Measurements from ENCODE around the gene SYT5. TPM values are rescaled to one million over a fixed set of nuclear protein-coding genes. Genes with fewer than 3 reads are reported as not detected.
"Not testable (repeated sequence)": the region's sequence is repeated elsewhere in the genome, so short reads cannot be mapped to it uniquely, and the experiment has no call there.

Gene SYT5
- total RNA-seq, 8 experiments from 2014 or later = 1.1 to 19.3 (median 8.7) TPM

DNA sequence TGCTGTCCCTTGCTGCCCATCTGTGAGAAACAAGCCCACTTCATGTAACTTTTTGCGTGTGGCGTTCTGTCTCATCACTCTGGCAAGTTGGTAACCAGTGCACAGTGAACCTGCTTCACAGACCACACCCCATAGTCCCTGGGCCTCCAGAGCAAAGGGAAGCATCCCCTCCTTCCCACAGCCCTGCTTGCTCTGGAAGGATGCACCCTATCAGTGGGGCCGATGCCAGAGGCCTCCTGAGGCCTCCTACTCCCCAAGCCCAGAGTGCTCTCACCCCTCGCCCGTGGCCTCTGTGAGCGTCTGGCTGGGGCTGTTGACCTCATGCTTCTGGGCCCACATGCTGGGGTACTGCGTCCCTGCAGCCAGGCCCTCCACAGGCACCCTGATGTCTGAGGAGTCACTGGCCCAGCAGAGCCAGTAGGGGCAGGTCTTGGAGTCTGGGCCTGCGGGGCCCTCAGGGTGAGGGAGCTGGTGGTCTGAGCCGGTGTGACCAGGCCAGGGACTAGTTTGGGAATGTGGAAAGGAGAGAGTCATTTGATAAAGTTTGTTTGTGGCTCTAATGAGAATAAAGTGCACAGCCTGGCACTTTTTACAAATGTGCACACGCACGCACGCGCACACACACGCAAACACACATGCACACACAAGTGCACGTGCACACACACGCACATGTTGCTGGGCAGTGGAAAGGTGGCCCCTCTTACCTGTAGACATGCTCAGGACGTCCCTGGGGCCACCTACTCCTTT is 43.4 kb upstream of the SYT5 start:
- WGBS, 10 experiments = 70 to 100% (median 96%) methylated on average over 1 to 10 of the region's 17 CpGs; no CpG with 5 or more reads in 6 of the 10 experiments
- in situ Hi-C loops (cut with MboI; ENCODE audit: low pct_unique_long_range_greater_than_20kb in 2 of 9, low sequenced_read_pairs in 9 of 9, unreplicated experiment in 9 of 9) = no loop called here
- Histone ChIP-seq H3K4me3 (no peak overlapping the region), H3K27ac (no peak overlapping the region), H3K4me1 (replicated peaks in 1 of 2) (no peaks in the 10 kb centered on the region)
- peak in 5 of 8 experiments; percentile 6 to 23 (median 22) for ATAC-seq (replicated peaks in 6 of 8)

DNA sequence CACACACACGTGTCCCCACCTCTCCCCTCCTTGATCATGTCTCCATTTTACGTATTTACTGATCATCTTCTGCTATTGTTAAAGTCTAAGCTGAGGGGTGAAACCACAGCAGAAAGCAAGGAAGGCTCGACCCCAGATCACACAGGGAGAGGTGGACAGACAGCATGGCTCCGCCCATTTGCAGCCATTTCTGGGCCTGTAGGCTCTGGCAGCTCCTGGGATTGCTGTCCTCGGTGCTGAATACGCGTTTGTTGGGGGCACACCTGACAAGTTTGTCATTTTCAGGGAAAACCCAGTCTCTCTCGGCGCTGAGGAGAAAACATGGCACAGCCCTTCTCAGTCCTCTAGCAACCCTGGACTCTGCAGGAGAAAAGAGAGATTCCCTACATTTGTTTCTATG is 40.4 kb upstream of the SYT5 start:
- no peak for ATAC-seq (replicated peaks in 6 of 8)
- WGBS, 10 experiments = 53 to 90% (median 71%) methylated on average over 1 to 5 of the region's 9 CpGs; no CpG with 5 or more reads in 5 of the 10 experiments
- Histone ChIP-seq H3K4me1 (replicated peaks in 1 of 2) (peaks cover 8 to 10% of the 10 kb centered on the region in 2 donors), H3K27ac (no peak overlapping the region), H3K4me3 (no peak overlapping the region)
- in situ Hi-C loops (cut with MboI; ENCODE audit: low pct_unique_long_range_greater_than_20kb in 2 of 9, low sequenced_read_pairs in 9 of 9, unreplicated experiment in 9 of 9) = no loop called here

DNA sequence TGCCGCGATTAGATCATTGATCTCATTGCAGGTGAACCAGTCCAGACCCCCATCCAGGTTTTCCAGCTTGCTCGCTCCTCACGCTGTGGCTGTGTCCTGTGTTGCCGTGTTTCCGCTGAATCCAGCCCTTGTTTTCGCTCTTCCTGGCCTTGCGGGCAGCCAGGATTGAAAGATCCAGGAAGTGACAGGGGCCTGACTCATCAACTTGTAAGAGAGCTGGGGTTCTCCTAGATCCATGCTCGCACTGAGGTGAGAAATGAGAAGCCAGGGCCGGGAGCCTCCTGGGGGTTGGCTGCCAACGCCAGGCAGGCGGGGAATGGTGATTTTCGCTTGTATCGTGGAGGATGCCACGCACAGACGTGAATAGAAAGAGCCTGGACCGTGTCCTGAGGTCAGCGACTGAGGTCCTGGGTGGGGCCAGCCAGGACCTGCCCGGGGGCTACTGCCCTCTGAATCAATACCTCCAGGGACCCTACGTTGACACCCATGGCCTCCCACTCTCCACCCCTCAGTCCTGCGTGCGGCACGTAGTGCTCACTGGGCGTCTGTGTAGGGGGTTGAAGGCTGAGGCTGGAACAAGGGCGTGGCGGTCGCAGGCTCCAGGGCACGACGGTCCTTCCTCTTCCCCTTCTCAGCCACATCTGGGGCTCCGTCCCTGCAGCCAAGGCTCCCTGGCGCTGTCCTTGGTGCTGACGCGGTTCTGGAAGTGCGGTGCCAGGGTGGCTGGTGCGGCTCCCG is 36.5 kb upstream of the SYT5 start:
- peak; percentile 85 to 93 (median 88) for ATAC-seq (replicated peaks in 6 of 8)
- in situ Hi-C loops (cut with MboI; ENCODE audit: low pct_unique_long_range_greater_than_20kb in 2 of 9, low sequenced_read_pairs in 9 of 9, unreplicated experiment in 9 of 9) = no loop called here
- H3K4me1 ChIP-seq (replicated peaks in 1 of 2) = peaks cover 11 to 15% of the 10 kb centered on the region in 2 donors
- WGBS, 10 experiments = 0 to 22% (median 5%) methylated on average over 2 to 17 of the region's 36 CpGs; no CpG with 5 or more reads in 3 of the 10 experiments
- peak overlapping the region; percentile 93 for H3K27ac ChIP-seq
- H3K4me3 ChIP-seq = peak overlapping the region; percentile 44 to 49 (median 47)

DNA sequence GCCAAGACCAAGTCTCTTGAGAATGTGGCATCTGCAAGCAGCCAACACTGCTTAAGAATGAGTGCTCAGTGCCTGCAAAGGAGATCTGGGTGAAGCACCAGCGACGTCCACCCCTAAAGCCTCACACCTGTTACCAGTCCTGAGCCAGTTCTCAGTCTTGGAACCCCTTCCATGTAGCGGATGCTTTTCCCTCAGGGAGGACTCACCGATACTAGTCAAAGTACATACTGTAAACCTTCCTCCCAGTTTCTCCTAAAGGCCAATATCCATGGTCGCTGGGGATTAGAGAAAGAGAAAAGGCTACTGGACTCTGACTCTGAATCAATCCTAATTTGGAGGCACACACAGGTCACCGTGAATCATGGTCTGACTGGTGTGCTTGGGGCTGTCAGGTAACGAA is 33.5 kb upstream of the SYT5 start:
- Histone ChIP-seq H3K4me3 (no peak overlapping the region), H3K27ac (no peak overlapping the region), H3K4me1 (replicated peaks in 1 of 2) (peaks cover 19 to 31% of the 10 kb centered on the region in 2 donors)
- 60 to 100% (median 76%) methylated on average over 1 to 7 of the region's 7 CpGs; no CpG with 5 or more reads in 2 of the 10 experiments for WGBS, 10 experiments
- no peak for ATAC-seq (replicated peaks in 6 of 8)
- in situ Hi-C loops (cut with MboI; ENCODE audit: low pct_unique_long_range_greater_than_20kb in 2 of 9, low sequenced_read_pairs in 9 of 9, unreplicated experiment in 9 of 9) = no loop called here

DNA sequence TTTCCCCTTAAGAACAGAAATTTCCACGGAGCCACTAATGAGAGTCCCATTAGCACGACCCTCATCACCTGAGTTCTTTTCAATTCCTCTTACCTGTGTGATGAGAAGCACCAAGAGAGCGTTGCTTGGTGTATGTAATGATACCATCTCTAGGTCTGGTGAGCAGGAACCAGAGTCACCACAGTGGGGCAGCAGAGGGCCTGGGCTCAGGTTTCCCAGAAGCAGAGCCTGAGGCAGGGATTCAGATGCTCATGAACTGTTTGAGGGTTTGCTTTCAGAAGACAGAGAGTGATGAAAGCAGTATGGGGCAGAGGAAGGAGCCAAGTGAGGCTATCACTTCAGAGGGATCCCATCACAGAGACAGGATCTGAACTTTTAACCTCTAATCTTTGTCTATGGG is 32.4 kb upstream of the SYT5 start:
- WGBS, 10 experiments = 11 to 93% (median 47%) methylated on average over 2 to 3 of the region's 3 CpGs; no CpG with 5 or more reads in 7 of the 10 experiments
- ATAC-seq (replicated peaks in 6 of 8) = peak in 6 of 8 experiments; percentile 4 to 55 (median 14)
- H3K4me1 ChIP-seq (replicated peaks in 1 of 2) = peaks cover 14 to 28% of the 10 kb centered on the region in 2 donors
- no peak overlapping the region for H3K4me3 ChIP-seq
- peak overlapping the region in 1 of 2 donors; percentile 43 for H3K27ac ChIP-seq
- in situ Hi-C loops (cut with MboI; ENCODE audit: low pct_unique_long_range_greater_than_20kb in 2 of 9, low sequenced_read_pairs in 9 of 9, unreplicated experiment in 9 of 9) = no loop called here

DNA sequence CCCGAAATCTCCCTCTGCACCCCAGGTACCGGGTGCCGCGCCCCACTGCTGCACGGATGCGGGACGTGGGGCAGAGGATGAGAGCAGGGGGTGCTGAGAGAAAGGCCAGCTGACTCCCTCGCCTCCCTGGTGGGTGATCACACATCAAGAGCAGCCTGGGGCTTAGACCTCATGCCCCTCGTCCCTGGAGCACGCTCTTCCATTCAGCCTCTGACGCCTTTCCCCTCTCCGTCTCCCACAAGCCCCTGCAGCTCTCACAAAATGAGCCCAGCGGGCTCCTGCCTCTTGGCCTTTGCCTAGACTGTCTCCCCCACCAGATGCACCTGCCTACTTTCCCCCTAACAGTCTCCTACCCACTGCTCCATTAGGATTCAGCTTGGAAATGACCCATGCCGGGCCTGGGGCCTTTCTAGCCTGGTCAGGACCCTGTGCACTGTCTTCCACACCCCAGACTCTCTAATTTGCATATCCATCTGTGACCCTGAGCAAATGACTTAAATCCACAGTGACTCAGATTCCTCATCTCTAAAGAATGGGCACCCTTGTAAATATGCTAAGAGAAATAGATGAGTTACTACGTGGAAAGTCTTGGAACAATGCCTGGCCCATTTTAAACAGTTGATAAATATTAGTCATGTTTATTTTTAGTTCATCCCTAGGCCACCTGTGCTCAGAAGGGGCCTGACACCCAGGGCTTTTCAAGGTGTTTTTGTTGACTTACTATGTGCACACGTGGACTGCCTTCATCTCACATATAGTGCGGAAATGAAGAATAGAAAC is 29.8 kb upstream of the SYT5 start:
- Histone ChIP-seq H3K27ac (peak overlapping the region in 1 of 2 donors; percentile 67), H3K4me1 (replicated peaks in 1 of 2) (peaks cover 21 to 27% of the 10 kb centered on the region in 2 donors), H3K4me3 (no peak overlapping the region)
- in situ Hi-C loops (cut with MboI; ENCODE audit: low pct_unique_long_range_greater_than_20kb in 2 of 9, low sequenced_read_pairs in 9 of 9, unreplicated experiment in 9 of 9) = no loop called here
- ATAC-seq (replicated peaks in 6 of 8) = peak; percentile 47 to 76 (median 68)
- 0 to 60% (median 31%) methylated on average over 2 to 5 of the region's 17 CpGs; no CpG with 5 or more reads in 2 of the 10 experiments for WGBS, 10 experiments

DNA sequence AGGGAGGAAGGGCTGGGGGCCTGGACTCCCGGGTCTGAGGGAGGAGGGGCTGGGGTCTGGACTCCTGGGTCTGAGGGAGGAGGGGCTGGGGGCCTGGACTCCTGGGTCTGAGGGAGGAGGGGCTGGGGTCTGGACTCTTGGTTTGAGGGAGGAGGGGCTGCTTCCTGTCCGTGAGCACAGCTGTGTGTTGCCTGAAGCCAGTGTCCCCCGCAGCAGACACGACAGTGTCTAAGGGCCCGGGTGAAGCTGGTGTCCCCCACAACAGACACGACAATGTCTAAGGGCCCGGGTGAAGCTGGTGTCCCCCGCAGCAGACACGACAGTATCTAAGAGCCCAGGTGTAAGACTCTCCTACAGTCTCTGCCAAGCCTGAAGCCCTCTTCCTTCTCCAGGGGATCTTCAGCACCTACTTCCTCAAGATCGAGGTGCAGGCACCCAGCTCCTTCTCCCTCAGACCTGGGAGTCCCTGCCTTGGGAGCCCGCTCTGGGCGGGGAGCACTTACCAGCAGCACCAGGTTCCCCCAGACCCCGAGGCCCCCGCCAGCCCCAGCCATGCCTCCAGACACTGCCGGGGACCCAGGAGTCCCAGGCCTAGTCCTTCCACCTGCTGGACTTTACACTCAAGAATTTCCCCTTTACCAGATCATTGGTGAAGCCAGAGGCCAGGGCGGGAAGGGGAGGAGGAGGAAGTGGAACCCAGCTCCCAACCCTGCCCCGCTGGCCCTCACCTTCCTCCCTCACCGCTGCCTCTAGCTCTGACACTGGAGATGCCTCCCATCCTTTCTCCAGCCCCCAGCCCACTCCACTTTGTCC is 29.0 kb upstream of the SYT5 start, which contains the start of gene PTPRH:
Gene PTPRH (minus strand): TSS at position 622 of the 813 bp plus-strand sequence. CDS start 68 bp downstream, at position 554.
- Histone ChIP-seq H3K4me1 (replicated peaks in 1 of 2) (peaks cover 21 to 27% of the 10 kb centered on the region in 2 donors), H3K27ac (peak within 1 kb of the TSS in 1 of 2 donors; percentile 67), H3K4me3 (no peak within 1 kb of the TSS)
- 60% methylated on average over 1 of the region's 18 CpGs; no CpG with 5 or more reads in 9 of the 10 experiments for WGBS, 10 experiments
- in situ Hi-C loops (cut with MboI; ENCODE audit: low pct_unique_long_range_greater_than_20kb in 2 of 9, low sequenced_read_pairs in 9 of 9, unreplicated experiment in 9 of 9) = no loop called here
- peak in 3 of 8 experiments; percentile 2 to 6 (median 5) for ATAC-seq (replicated peaks in 6 of 8)

DNA sequence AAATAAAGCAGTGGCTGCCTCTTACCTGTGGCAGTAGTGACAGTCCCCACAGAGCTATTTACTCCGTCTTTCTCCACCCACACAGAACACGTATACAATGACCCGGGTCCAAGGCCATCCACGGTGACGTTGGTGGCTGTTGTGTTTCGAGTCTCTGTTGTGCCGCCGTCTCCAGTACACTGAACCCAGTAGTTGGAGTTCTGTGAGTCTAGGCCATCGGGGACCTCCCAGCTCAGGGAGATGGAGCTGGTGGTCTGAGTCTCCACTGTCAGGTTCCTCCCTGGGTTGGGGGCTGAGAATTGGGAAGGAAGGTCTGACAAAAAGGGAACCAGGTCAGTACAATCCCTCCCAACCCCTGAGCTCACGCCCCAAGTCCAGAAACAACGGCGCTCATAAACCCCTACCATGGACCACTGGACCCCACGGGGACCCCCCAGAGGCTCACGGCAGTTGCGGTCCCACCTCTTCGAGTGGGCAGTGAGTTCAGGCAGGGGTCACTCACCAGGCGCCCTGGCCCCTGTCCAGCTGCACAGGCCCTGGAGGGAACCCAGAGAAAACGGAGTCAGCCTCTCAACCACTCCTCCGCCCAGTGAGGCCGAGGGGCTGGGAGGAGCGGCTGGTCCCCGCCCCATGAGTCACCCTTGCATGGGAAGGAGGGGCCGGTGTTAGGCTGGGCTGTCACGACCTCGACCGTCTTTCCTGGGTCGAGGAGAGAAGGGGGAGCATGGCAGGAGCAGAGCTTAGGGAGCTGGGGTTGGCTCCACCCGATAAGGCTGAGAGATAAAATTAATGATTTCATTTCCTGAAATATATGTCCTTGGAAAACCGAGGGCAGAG is 26.8 kb upstream of the SYT5 start:
- in situ Hi-C loops (cut with MboI; ENCODE audit: low pct_unique_long_range_greater_than_20kb in 2 of 9, low sequenced_read_pairs in 9 of 9, unreplicated experiment in 9 of 9) = no loop called here
- H3K27ac ChIP-seq = peak overlapping the region in 1 of 2 donors; percentile 46
- peak; percentile 74 to 95 (median 94) for ATAC-seq (replicated peaks in 6 of 8)
- H3K4me1 ChIP-seq (replicated peaks in 1 of 2) = peaks cover 18 to 22% of the 10 kb centered on the region in 2 donors
- H3K4me3 ChIP-seq = peak overlapping the region in 4 of 5 donors; percentile 11 to 46 (median 26)
- WGBS, 10 experiments = 0 to 70% (median 44%) methylated on average over 1 to 17 of the region's 29 CpGs; no CpG with 5 or more reads in 2 of the 10 experiments

DNA sequence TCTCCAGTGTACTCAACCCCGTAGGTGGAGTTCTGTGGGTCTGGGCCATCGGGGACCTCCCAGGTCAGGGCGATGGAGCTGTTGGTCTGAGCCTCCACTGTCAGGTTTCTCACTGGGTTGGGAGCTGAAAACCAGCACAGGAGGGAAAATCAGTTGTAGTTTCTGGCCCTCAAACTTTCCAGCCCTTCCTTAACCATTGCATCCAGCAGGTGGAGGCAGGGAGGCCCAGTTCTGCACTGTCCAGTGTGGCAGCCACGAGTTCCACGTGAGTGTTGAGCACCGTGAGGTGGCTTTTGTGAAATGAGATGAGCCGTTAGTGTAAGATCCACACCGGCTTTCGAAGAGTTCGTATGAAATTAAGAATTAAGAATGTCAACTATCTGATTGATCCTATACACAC is 22.1 kb upstream of the SYT5 start:
- ATAC-seq (replicated peaks in 6 of 8); H3K4me3 ChIP-seq; H3K27ac ChIP-seq; in situ Hi-C loops (cut with MboI; ENCODE audit: low pct_unique_long_range_greater_than_20kb in 2 of 9, low sequenced_read_pairs in 9 of 9, unreplicated experiment in 9 of 9); H3K4me1 ChIP-seq (replicated peaks in 1 of 2): not testable (repeated sequence)
- 10 to 80% methylated on average over 2 of the region's 10 CpGs; no CpG with 5 or more reads in 8 of the 10 experiments for WGBS, 10 experiments

DNA sequence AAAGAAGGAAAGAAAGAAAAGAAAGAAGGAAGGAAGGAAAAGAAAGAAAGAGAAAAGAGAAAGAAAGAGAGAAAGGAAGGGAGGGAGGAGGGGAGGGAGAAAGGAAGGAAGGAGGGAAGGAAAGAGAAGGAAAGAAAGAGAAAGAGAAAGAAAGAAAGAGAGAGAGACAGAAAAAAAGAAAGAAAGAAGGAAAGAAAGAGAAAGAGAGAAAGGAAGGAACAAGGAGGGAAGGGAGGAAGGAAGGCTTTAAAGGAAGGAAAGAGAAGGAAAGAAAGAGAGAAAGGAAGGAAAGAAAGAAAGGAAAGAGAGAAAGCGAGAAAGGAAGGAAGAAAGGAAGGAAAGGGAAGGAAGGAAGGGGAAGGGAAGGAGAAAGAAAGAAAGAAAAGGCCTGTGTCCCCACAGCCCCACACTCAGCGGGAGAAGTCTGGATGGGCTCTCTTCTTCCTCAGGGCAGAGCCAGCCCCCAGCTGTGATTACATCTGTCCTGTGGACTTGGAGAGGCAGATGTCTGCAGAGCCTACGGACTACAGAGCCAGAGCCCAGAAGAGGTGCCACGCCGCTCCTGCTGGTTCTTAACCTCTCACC is 19.6 kb upstream of the SYT5 start:
- Histone ChIP-seq H3K27ac (no peak overlapping the region), H3K4me1 (replicated peaks in 1 of 2) (no peaks in the 10 kb centered on the region), H3K4me3 (no peak overlapping the region)
- in situ Hi-C loops (cut with MboI; ENCODE audit: low pct_unique_long_range_greater_than_20kb in 2 of 9, low sequenced_read_pairs in 9 of 9, unreplicated experiment in 9 of 9) = no loop called here
- 42 to 94% (median 63%) methylated on average over 1 to 5 of the region's 5 CpGs; no CpG with 5 or more reads in 1 of the 10 experiments for WGBS, 10 experiments
- no peak for ATAC-seq (replicated peaks in 6 of 8)

DNA sequence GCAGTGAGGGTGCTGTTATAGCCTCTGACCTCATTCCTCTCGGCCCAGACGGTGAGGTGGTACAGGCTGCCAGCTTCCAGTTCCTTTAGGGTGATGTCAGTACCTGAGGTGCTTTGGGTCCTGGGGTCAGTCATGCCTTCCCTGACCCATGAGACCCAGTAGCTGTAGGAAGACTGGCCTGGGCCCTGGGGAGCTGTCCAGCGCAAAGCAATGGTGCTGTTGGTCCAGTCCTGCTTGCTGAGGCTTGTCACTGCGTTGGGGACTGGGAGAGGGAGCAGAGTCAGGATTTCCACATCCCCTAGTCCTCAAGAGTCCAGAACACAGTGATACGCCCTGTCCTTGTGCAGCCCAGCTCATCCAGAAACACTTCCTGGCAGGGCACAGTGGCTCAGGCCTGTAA is 18.6 kb upstream of the SYT5 start:
- ATAC-seq (replicated peaks in 6 of 8) = peak in 1 of 8 experiments; percentile 28
- WGBS, 10 experiments = 20 to 100% (median 61%) methylated on average over 1 to 5 of the region's 5 CpGs; no CpG with 5 or more reads in 5 of the 10 experiments
- H3K4me3 ChIP-seq = no peak overlapping the region

More for the DNA sequence above, 18.6 kb upstream of the SYT5 start:
- H3K4me1 ChIP-seq (replicated peaks in 1 of 2) = no peaks in the 10 kb centered on the region
- H3K27ac ChIP-seq = no peak overlapping the region
- in situ Hi-C loops (cut with MboI; ENCODE audit: low pct_unique_long_range_greater_than_20kb in 2 of 9, low sequenced_read_pairs in 9 of 9, unreplicated experiment in 9 of 9) = no loop called here
